A673 (cell line): ENCODE data around the gene NR2F1. TPM values are rescaled to one million over a fixed set of nuclear protein-coding genes. Genes with fewer than 3 reads are reported as not detected.
A peak's percentile ranks its signal among the peaks of the same experiment; 100 is the strongest.

Experiments used
- BruUV-seq: library from RNA; stranded (reverse); fragments of 400-500 nt; replicated peaks from 2 replicates; lab custom pipeline; 2021; lab: Mats Ljungman, UMichigan
- CTCF ChIA-PET: fragments of 300-600 bp; sonication (Branson Sonifier 250); formaldehyde crosslinking; loops from one replicate; lab custom pipeline; 2022; ENCODE audit warnings: antibody characterized with exemption; lab: Charles Lee
- POLR2A ChIA-PET: fragments of 300-600 bp; sonication (Branson Sonifier 250); formaldehyde crosslinking; loops from one replicate; lab custom pipeline; 2022; ENCODE audit warnings: antibody characterized with exemption; ENCODE audit not compliant: low non-redundant PET; lab: Charles Lee
- DNase-seq: peaks from one replicate; pipeline ENCODE4 v3.0.0-alpha.2; 2015; ENCODE audit warnings: low spot score
- H3K27ac ChIP-seq: fragments of 200-600 bp; sonication (generic); 2 replicates; pipeline ENCODE4 v1.5.1; 2016; ENCODE audit warnings: mixed run types, low read depth, mild to moderate bottlenecking, mixed read lengths, antibody characterized with exemption, low read length; ENCODE audit not compliant: poor library complexity, severe bottlenecking
- H3K27me3 ChIP-seq: fragments of 200-600 bp; sonication (generic); replicated peaks from 2 replicates; pipeline ENCODE4 v1.6.1; 2017; ENCODE audit warnings: mixed run types, low read depth, mild to moderate bottlenecking, mixed read lengths, antibody characterized with exemption, low read length; ENCODE audit not compliant: insufficient read depth, poor library complexity
- H3K36me3 ChIP-seq: fragments of 200-600 bp; sonication (generic); 2 replicates; pipeline ENCODE4 v1.6.1; 2016; ENCODE audit warnings: mixed run types, mild to moderate bottlenecking, mixed read lengths, antibody characterized with exemption, low read length; ENCODE audit not compliant: insufficient read depth, poor library complexity, severe bottlenecking
- H3K4me1 ChIP-seq: fragments of 200-600 bp; sonication (generic); 2 replicates; pipeline ENCODE4 v1.6.1; 2017; ENCODE audit warnings: mixed run types, mild to moderate bottlenecking, mixed read lengths, antibody characterized with exemption, low read length; ENCODE audit not compliant: insufficient read depth, poor library complexity, severe bottlenecking
- H3K4me3 ChIP-seq: fragments of 200-600 bp; sonication (generic); 2 replicates; pipeline ENCODE4 v1.5.1; 2016; ENCODE audit warnings: low read depth, mixed run types, mild to moderate bottlenecking, mixed read lengths, low read length; ENCODE audit not compliant: poor library complexity, severe bottlenecking
- H3K9me3 ChIP-seq: fragments of 200-600 bp; sonication (generic); 2 replicates; pipeline ENCODE4 v1.6.1; 2016; ENCODE audit warnings: mixed run types, low read depth, mild to moderate bottlenecking, mixed read lengths, antibody characterized with exemption, low read length; ENCODE audit not compliant: poor library complexity, severe bottlenecking
- CTCF ChIP-seq: fragments of 300-800, 200-600 bp; sonication (generic); conservative IDR thresholded peaks from 2 replicates; pipeline ENCODE4 v1.5.1; 2017; ENCODE audit warnings: low read depth, mild to moderate bottlenecking, antibody characterized with exemption, low read length, moderate library complexity, mixed read lengths
- EZH2 ChIP-seq: fragments of 200-600 bp; sonication (generic); IDR thresholded peaks from 2 replicates; pipeline ENCODE4 v1.6.1; 2017; ENCODE audit warnings: borderline replicate concordance, low read depth, mild to moderate bottlenecking, mixed read lengths, antibody characterized with exemption, low read length; ENCODE audit not compliant: poor library complexity, severe bottlenecking
- intact Hi-C: fragments of 100-400 bp; cut with micrococcal nuclease; formaldehyde crosslinking; loops from one replicate; pipeline ENCODE4 v1.10.0; 2022; ENCODE audit not compliant: unreplicated experiment
- total RNA-seq: library from RNA; stranded (reverse); gene quantifications from 2 replicates; pipeline ENCODE4 v1.2.3, GENCODE V29; 2021

The NR2F1 gene
- total RNA-seq, 1 experiment from 2014 or later = 3.0 TPM

- peak overlapping the region; percentile 57 for H3K4me3 ChIP-seq
- no peak overlapping the region for H3K27ac ChIP-seq
- intact Hi-C loops = loop anchor here (2.0 to 10.0 kb wide), 3 partner anchors 221 to 1935 kb away; no protein-coding TSS in a partner anchor
- peaks cover 13% of the 10 kb centered on the region for H3K4me1 ChIP-seq
- CTCF ChIA-PET = no interaction called here
- peak; percentile 21 for DNase-seq
- TF ChIP-seq EZH2 (no peak), CTCF (no peak)
- no peaks in the 10 kb centered on the region for H3K36me3 ChIP-seq
- POLR2A ChIA-PET = no interaction called here
- H3K27me3 ChIP-seq = peaks cover 15% of the 10 kb centered on the region
- no peaks in the 10 kb centered on the region for H3K9me3 ChIP-seq
- no TSS peak for BruUV-seq
Measured at GRCh38 chr5:93579692-93580062, 3.3 kb upstream of the NR2F1 start.

- BruUV-seq = no TSS peak
- H3K27ac ChIP-seq = no peak overlapping the region
- H3K9me3 ChIP-seq = no peaks in the 10 kb centered on the region
- H3K4me1 ChIP-seq = peaks cover 13% of the 10 kb centered on the region
- H3K36me3 ChIP-seq = no peaks in the 10 kb centered on the region
- intact Hi-C loops = loop anchor here (2.0 to 10.0 kb wide), 3 partner anchors 221 to 1935 kb away; no protein-coding TSS in a partner anchor
- ChIA-PET CTCF (interaction anchor here (0.5 kb wide), 1 partner anchor 224 kb away, joined by 4 read pairs; no protein-coding TSS in a partner anchor), POLR2A (no interaction called here)
- peak; percentile 28 for DNase-seq
- TF ChIP-seq EZH2 (no peak), CTCF (no peak)
- peak overlapping the region; percentile 57 for H3K4me3 ChIP-seq
- peaks cover 9% of the 10 kb centered on the region for H3K27me3 ChIP-seq
Measured at GRCh38 chr5:93580063-93580926, 2.7 kb upstream of the NR2F1 start.

- Histone ChIP-seq H3K27ac (peak within 1 kb of the TSS; percentile 26), H3K4me3 (peak within 1 kb of the TSS; percentile 57), H3K9me3 (no peaks in the 10 kb centered on the region), H3K36me3 (no peaks in the 10 kb centered on the region), H3K4me1 (peaks cover 13% of the 10 kb centered on the region), H3K27me3 (peaks cover 5% of the 10 kb centered on the region)
- peak; percentile 28 for DNase-seq
- TF ChIP-seq CTCF (no peak), EZH2 (no peak)
- BruUV-seq = no TSS peak
- intact Hi-C loops = loop anchor here (2.0 to 10.0 kb wide), 3 partner anchors 220 to 1936 kb away; no protein-coding TSS in a partner anchor
- POLR2A ChIA-PET = no interaction called here
- CTCF ChIA-PET = interaction anchor here (0.5 kb wide), 1 partner anchor 223 kb away, joined by 4 read pairs; no protein-coding TSS in a partner anchor
Measured at GRCh38 chr5:93580927-93581445, 2.0 kb upstream of the NR2F1 start, which contains the start of gene NR2F1-AS1. NR2F1-AS1 (minus strand) TSS chr5:93581219.
